ENCODE data around the gene OAF. TPM values are rescaled to one million over a fixed set of nuclear protein-coding genes. Genes with fewer than 3 reads are reported as not detected.

The OAF gene
- total RNA-seq, 1 experiment from 2014 or later, result 25.0 TPM

GRCh38 chr11:120180551-120181232 lies 30.1 kb upstream of the OAF start:
- CTCF ChIA-PET, result interaction anchor here (0.5 to 0.7 kb wide), 2 partner anchors 12 to 160 kb away, joined by 3 to 5 read pairs; no protein-coding TSS in a partner anchor
- DNase-seq (ENCODE audit: low spot score), result no peak
- H3K27ac ChIP-seq (ENCODE audit: low read depth, low read length, poor library complexity, severe bottlenecking), result no peak overlapping the region
- H3K4me1 ChIP-seq (ENCODE audit: insufficient read depth, low read length, poor library complexity, severe bottlenecking), result peaks cover 4% of the 10 kb centered on the region
- no peaks in the 10 kb centered on the region for H3K27me3 ChIP-seq (replicated peaks; ENCODE audit: insufficient read depth, low read depth, low read length, poor library complexity)
- intact Hi-C loops (cut with micrococcal nuclease; ENCODE audit: unreplicated experiment), result no loop called here
- POLR2A ChIA-PET (ENCODE audit: low non-redundant PET), result no interaction called here
- no peaks in the 10 kb centered on the region for H3K9me3 ChIP-seq (ENCODE audit: low read depth, low read length, poor library complexity, severe bottlenecking)
- no TSS peak for BruUV-seq (replicated peaks)
- H3K4me3 ChIP-seq (ENCODE audit: low read depth, low read length, poor library complexity, severe bottlenecking), result no peak overlapping the region
- H3K36me3 ChIP-seq (ENCODE audit: insufficient read depth, low read length, poor library complexity, severe bottlenecking), result no peaks in the 10 kb centered on the region
- TF ChIP-seq EZH2 (IDR thresholded peaks at IDR 0.05; ENCODE audit: borderline replicate concordance, low read depth, low read length, poor library complexity, severe bottlenecking) (no peak), CTCF (conservative IDR thresholded peaks at IDR 0.05; ENCODE audit: low read depth, low read length) (peak; percentile 33; the same call in 1 of the 2 replicates)

- POLR2A ChIA-PET (ENCODE audit: low non-redundant PET), result interaction anchor here (0.5 to 0.6 kb wide), 2 partner anchors 134 to 418 kb away, joined by 4 to 23 read pairs; no protein-coding TSS in a partner anchor
- BruUV-seq (replicated peaks), result no TSS peak
- CTCF ChIA-PET, result interaction anchor here (0.5 kb wide), 1 partner anchor 13 kb away, joined by 3 read pairs; no protein-coding TSS in a partner anchor
- no peaks in the 10 kb centered on the region for H3K36me3 ChIP-seq (ENCODE audit: insufficient read depth, low read length, poor library complexity, severe bottlenecking)
- no peak overlapping the region for H3K27ac ChIP-seq (ENCODE audit: low read depth, low read length, poor library complexity, severe bottlenecking)
- H3K9me3 ChIP-seq (ENCODE audit: low read depth, low read length, poor library complexity, severe bottlenecking), result no peaks in the 10 kb centered on the region
- DNase-seq (ENCODE audit: low spot score), result no peak
- H3K27me3 ChIP-seq (replicated peaks; ENCODE audit: insufficient read depth, low read depth, low read length, poor library complexity), result no peaks in the 10 kb centered on the region
- TF ChIP-seq CTCF (conservative IDR thresholded peaks at IDR 0.05; ENCODE audit: low read depth, low read length), result no peak
- TF ChIP-seq EZH2 (IDR thresholded peaks at IDR 0.05; ENCODE audit: borderline replicate concordance, low read depth, low read length, poor library complexity, severe bottlenecking), result no peak
- H3K4me1 ChIP-seq (ENCODE audit: insufficient read depth, low read length, poor library complexity, severe bottlenecking), result peaks cover 10% of the 10 kb centered on the region
- intact Hi-C loops (cut with micrococcal nuclease; ENCODE audit: unreplicated experiment), result no loop called here
- H3K4me3 ChIP-seq (ENCODE audit: low read depth, low read length, poor library complexity, severe bottlenecking), result no peak overlapping the region
These were observed 29.4 kb upstream of the OAF start for GRCh38 chr11:120181376-120181975.

GRCh38 chr11:120182372-120182771 lies 28.5 kb upstream of the OAF start:
- Histone ChIP-seq H3K4me3 (ENCODE audit: low read depth, low read length, poor library complexity, severe bottlenecking) (no peak overlapping the region), H3K27ac (ENCODE audit: low read depth, low read length, poor library complexity, severe bottlenecking) (no peak overlapping the region), H3K9me3 (ENCODE audit: low read depth, low read length, poor library complexity, severe bottlenecking) (no peaks in the 10 kb centered on the region), H3K36me3 (ENCODE audit: insufficient read depth, low read length, poor library complexity, severe bottlenecking) (no peaks in the 10 kb centered on the region), H3K4me1 (ENCODE audit: insufficient read depth, low read length, poor library complexity, severe bottlenecking) (peaks cover 14% of the 10 kb centered on the region), H3K27me3 (replicated peaks; ENCODE audit: insufficient read depth, low read depth, low read length, poor library complexity) (no peaks in the 10 kb centered on the region)
- POLR2A ChIA-PET (ENCODE audit: low non-redundant PET), result no interaction called here
- intact Hi-C loops (cut with micrococcal nuclease; ENCODE audit: unreplicated experiment), result no loop called here
- CTCF ChIA-PET, result no interaction called here
- BruUV-seq (replicated peaks), result no TSS peak
- TF ChIP-seq CTCF (conservative IDR thresholded peaks at IDR 0.05; ENCODE audit: low read depth, low read length) (no peak), EZH2 (IDR thresholded peaks at IDR 0.05; ENCODE audit: borderline replicate concordance, low read depth, low read length, poor library complexity, severe bottlenecking) (no peak)
- no peak for DNase-seq (ENCODE audit: low spot score)

All from A673 (cell line).